KG1 (cell line): ENCODE measurements around the gene BCAT1.
"Not testable (repeated sequence)": the region's sequence is repeated elsewhere in the genome, so short reads cannot be mapped to it uniquely, and the experiment has no call there.

Source experiments
- DNase-seq: peaks from one replicate; lab custom pipeline; 2025; lab: John Stamatoyannopoulos, UW

BCAT1 gene

DNA sequence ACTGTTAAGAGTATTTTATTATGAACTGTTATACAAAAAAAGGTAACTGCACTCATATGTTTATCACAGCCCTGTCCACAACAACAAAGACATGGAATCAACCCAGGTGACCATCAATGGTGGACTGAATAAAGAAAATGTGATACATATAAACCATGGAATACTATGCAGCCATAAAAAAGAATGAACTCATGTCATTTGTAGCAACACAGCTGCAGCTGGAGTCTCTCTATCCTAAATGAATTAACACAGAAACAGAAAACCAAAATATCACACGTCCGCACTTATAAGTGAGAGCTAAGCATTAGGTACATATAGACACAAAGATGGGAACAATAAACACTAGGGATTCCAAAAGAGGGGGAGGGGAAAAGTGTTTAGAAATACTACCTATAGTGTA, 95.8 kb downstream of the BCAT1 start:
- DNase-seq = no peak

GRCh38 chr12:24852420-24852819, 96.5 kb downstream of the BCAT1 start:
- no peak for DNase-seq

GRCh38 chr12:24851883-24852282, 97.0 kb downstream of the BCAT1 start:
- DNase-seq = not testable (repeated sequence)

DNA sequence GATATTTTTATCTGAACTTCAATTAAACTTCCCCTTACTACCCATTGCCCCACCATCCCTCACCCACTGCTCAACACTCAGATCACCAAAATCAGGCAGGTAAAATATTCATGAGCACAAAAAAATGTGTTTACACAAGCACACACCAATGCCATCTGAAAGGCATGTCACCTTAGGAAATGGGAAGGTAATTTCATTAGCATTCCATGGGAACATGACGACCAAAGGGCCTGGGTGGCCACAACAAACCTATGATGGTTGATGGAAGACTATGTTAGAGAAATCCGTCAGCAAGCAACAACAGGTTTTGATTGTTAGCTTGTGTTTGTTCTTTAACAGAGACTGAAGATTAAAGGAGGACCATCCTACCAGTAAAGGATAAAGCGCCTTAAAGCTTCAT, 97.6 kb downstream of the BCAT1 start:
- no peak for DNase-seq

DNA sequence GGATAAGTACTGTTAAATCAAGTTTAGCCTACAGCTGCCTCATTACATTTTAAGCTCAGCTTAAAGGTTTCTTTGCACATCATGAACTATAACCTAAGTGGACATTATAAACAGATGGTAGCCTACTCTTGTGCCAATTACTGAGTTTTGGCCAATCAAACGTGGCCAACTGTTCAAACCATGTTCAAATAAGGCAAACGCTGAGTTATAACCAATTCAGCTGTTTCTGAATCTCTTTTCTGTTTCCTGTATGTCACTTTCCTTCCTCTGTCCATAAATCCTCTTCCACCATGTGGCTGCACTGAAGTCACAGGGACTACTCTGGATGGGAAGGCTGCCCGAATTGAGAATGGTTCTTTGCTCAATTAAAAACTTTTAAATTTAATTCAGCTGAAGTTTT, 98.4 kb downstream of the BCAT1 start:
- no peak for DNase-seq

GRCh38 chr12:24848941-24849477, 99.9 kb downstream of the BCAT1 start:
- no peak for DNase-seq

GRCh38 chr12:24846689-24847088, 102.2 kb downstream of the BCAT1 start:
- no peak for DNase-seq

- DNase-seq = no peak
Measured at GRCh38 chr12:24845615-24846014, 103.3 kb downstream of the BCAT1 start.

GRCh38 chr12:24840046-24840800, 108.7 kb downstream of the BCAT1 start:
- DNase-seq = no peak

DNA sequence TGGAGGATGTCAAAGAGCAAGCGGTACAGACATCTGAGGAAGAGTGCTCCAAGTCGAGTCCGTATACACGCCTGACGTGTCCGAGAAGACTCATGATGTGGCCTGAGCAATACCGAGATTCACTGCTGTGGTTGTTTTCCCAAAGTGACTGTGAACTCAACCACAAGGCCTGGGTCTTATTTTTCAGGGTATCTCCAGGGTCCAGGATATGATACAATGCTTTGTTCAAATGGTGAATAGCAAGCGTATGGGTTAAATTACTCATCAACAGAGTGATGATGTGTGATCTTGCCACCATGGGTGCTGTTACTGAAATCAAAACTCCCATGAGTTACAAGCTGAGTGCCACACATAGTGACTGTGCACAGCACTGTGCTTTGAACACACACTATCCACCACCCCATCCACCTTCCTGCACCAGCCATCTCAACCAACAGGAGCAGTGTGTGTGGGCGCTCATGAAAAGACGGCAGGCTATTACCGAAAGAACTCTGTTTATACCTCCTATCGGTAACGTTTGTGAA, 109.6 kb downstream of the BCAT1 start:
- DNase-seq = no peak

- no peak for DNase-seq
Measured at GRCh38 chr12:24838531-24838950, 110.4 kb downstream of the BCAT1 start.

DNA sequence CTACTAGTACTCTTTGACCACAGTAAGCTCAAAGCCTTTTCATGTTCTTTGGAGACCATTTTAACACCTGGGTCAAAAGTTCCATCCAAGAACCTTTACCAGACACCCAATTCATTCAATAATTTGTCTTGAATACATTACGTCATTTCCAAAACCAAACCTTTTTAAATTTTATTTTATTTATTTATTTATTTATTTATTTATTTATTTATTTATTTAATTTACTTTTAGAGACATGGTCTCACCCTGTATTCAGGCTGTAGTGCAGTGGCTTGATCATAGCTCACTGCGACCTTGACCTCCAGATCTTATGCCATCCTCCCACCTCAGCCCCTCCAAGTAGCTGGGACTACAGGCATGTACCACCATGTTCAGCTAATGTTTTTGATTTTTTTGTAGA, 113.5 kb downstream of the BCAT1 start:
- no peak for DNase-seq

DNA sequence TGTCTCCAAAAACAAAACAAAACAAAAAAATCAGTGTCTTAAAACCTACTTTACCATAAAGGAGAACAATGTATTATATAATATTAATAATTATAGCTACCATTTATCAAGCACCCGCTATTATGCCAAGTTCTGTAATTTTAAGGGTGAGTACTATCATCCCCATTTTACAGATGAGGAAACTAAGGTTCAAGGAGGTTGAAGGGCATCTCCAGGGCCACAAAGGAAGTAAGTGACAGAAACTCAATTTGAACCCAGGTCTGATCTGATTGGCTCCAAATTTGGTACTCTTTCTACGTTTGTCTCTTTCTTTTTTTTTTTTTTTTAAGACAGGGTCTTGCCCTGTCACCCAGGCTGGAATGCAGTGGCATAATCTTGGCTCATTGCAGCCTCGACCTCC, 115.4 kb downstream of the BCAT1 start:
- no peak for DNase-seq

- DNase-seq = no peak
Measured at GRCh38 chr12:24823808-24824515, 124.9 kb downstream of the BCAT1 start.

DNA sequence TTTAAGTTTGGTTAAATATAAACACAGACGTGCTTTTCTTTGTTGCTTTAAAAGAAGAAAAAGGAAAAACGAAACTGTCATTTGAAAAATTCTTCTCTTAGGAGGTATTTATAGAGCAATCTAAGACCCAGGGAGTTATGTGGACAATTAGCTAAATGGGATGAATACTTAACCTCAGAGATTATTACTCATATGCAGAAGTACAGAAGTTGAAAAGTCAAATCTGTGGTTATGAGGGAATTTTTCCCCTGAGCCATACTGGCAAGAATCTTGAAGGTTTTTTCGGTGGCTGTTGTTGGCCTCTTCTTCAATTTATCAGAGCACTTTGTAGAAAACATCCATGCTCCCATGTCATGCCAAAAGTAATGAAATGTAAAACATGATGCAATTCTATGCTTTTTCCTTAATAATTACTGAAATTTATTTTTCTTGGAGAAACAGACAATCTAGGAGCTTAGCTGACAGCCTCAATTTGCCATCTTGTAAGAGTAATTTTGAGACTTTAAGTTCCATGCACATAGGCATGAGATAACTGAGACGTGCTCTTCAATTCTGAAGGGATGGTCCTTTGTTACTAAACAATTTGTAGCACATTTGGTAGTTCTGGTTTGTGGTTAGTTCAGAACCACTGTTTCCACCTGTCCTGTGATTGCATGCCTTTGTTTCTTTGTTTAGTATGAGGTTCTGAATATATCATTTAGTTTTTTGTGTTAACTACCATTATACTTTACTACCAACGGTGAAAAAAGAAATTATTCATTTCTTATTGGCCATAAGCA, 126.6 kb downstream of the BCAT1 start:
- DNase-seq = no peak

GRCh38 chr12:24821691-24822090, 127.2 kb downstream of the BCAT1 start:
- DNase-seq = no peak

DNA sequence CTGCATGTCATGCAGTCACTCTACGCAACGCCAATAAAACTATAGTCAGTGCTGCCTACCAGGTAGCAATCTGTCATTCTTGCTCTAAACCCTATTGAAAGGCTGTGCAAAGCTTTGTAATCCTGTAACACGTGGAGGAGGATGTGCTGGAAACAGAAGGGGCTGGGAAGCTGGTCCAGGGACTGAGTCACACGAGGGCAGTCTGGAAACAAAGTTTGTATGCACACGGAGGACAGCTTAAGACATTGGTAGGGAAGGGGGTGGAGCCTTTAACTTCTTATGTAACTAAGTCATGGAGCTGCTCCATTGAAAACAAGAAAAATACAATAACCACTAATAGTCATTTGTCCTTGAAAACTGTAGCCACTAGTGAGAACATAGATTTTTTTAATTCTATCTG, 128.0 kb downstream of the BCAT1 start:
- DNase-seq = no peak

- DNase-seq = no peak
Measured at GRCh38 chr12:24818351-24818750, 130.6 kb downstream of the BCAT1 start.

DNA sequence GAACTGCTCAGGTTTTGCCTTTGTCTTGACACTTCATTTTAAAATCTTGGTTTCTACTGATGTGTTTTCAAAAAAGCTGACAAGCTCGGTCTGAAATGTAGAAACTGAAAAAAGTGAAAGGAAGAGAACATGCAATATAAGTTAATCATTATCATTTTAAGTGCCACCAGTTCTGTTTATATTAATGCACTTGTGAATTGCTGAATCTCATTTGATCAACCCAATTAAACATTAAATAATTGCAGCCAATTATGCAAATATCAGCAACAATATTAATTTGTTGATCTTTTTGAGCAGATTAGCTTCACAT, 133.8 kb downstream of the BCAT1 start:
- DNase-seq = no peak

DNA sequence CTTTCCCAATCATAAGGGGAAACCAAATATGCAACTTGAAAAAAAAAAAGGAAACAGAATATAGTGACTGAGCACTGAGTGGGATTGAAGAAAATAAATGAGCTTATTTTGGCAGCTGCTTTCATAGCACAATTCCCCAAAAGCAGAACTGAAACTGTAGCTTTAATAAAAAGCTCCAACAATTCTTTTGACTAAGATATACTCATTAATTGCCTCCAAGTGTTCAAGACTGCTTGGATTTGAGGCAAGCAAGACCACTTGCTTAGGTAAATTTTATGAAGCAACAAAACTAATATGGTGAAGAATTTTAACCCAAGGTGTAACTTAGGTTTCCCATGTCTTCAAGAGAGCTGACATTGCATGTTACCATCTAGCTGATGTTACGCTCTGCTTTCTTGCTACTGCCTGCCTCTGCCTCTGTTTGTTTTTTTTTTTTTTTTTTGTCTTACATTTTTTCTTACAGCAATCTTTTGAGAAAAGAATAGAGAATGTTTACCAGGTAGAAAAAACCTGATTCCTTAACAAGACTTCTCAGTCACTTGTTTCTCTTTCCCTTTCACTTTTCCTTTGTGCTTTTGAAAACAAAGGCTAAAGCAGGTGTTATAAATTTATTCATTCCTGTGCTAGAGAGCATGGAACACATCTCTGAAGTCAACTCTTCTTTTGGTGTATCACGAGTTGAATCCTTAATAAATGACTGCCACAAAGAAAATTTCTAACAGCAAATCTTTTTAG, 134.4 kb downstream of the BCAT1 start:
- no peak for DNase-seq

- DNase-seq = no peak
Measured at GRCh38 chr12:24810378-24810777, 138.5 kb downstream of the BCAT1 start.

DNA sequence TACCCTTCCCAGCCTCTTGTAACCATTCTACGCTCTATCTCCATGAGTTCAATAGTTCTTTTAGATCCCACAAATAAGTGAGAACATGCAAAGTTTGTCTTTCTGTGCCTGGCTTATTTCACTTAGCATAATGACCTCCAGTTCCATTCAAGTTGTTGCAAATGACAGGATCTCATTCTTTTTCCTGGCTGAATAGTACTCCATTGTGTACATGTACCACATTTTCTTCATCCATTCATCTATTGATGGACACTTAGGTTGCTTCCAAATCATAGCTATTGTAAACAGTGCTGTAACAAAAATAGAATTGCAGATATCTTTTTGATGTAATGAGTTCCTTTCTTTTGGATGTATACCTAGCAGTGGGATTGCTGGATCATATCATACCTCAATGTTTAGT, 139.6 kb downstream of the BCAT1 start:
- not testable (repeated sequence) for DNase-seq
